HG02870 (cell line): ENCODE measurements around the gene RNF225.
"Not testable (repeated sequence)": the region's sequence is repeated elsewhere in the genome, so short reads cannot be mapped to it uniquely, and the experiment has no call there.

Experiments
- ATAC-seq: cut with Tn5 transposase; IDR thresholded peaks from one replicate; pipeline ENCODE4 v1.9.1; 2021; ENCODE audit warnings: mild to moderate bottlenecking, moderate library complexity; ENCODE audit not compliant: unreplicated experiment

The RNF225 gene

GRCh38 chr19:58386576-58387337 is 8.7 kb upstream of the RNF225 start, which contains the start of gene RPS5:
Gene RPS5, plus strand, starts transcription at chr19:58387269. Its CDS starts 869 bp downstream, at chr19:58388138.
- ATAC-seq, result peak; percentile 89

GRCh38 chr19:58387338-58388174 is 7.9 kb upstream of the RNF225 start:
- no peak for ATAC-seq

- no peak for ATAC-seq
Observed at GRCh38 chr19:58388175-58388526, 7.3 kb upstream of the RNF225 start.

GRCh38 chr19:58392945-58393724 is 2.3 kb upstream of the RNF225 start:
- ATAC-seq, result no peak

- no peak for ATAC-seq
Observed at GRCh38 chr19:58393725-58394033, 1.8 kb upstream of the RNF225 start.

GRCh38 chr19:58394821-58395219 is 636 bp upstream of the RNF225 start:
- no peak for ATAC-seq

- no peak for ATAC-seq
Observed at GRCh38 chr19:58395979-58396627, 647 bp downstream of the RNF225 start.

- no peak for ATAC-seq
Observed at GRCh38 chr19:58396691-58397532, 1.5 kb downstream of the RNF225 start.

GRCh38 chr19:58397533-58398037 is 2.1 kb downstream of the RNF225 start:
- ATAC-seq, result no peak

GRCh38 chr19:58398087-58398486 is 2.6 kb downstream of the RNF225 start:
- ATAC-seq, result no peak

GRCh38 chr19:58398545-58398944 is 3.1 kb downstream of the RNF225 start:
- ATAC-seq, result no peak

- ATAC-seq, result no peak
Observed at GRCh38 chr19:58399903-58400302, 4.4 kb downstream of the RNF225 start.

GRCh38 chr19:58400316-58400915 is 5.0 kb downstream of the RNF225 start:
- ATAC-seq, result no peak

GRCh38 chr19:58400916-58401839 is 5.7 kb downstream of the RNF225 start:
- ATAC-seq, result peak; percentile 97

- ATAC-seq, result no peak
Observed at GRCh38 chr19:58401840-58402421, 6.5 kb downstream of the RNF225 start.

GRCh38 chr19:58403920-58404478 is 8.5 kb downstream of the RNF225 start:
- ATAC-seq, result not testable (repeated sequence)

GRCh38 chr19:58406818-58407657 is 11.6 kb downstream of the RNF225 start:
- ATAC-seq, result no peak
